Esophagus muscularis mucosa (tissue), 4 donors: Measurements from ENCODE around the gene CEP290. TPM values are rescaled to one million over a fixed set of nuclear protein-coding genes. Genes with fewer than 3 reads are reported as not detected.

Source experiments
- DNase-seq: peaks from one replicate; pipeline ENCODE4 v3.0.0-alpha.2; 2017; ENCODE audit errors: extremely low spot score
- H3K27ac ChIP-seq, 4 donors: fragments of 200-600 bp; sonication (generic); replicated peaks in 1 of 4; 1 replicate in 3 of 4; 2 replicates in 1 of 4; pipeline ENCODE4 v1.5.1; 2016 to 2019; ENCODE audit warnings: mild to moderate bottlenecking in 1 of 4
- H3K27me3 ChIP-seq, 4 donors: fragments of 200-600 bp; sonication (generic); one replicate each; pipeline versions ENCODE4 v1.5.1 to v1.6.0; 2016 to 2019
- H3K36me3 ChIP-seq, 4 donors: fragments of 200-600 bp; sonication (generic); one replicate each; pipeline ENCODE4 v1.5.1; 2016 to 2019
- H3K4me1 ChIP-seq, 4 donors: fragments of 200-600 bp; sonication (generic); one replicate each; pipeline ENCODE4 v1.5.1; 2016 to 2019
- H3K4me3 ChIP-seq, 4 donors: fragments of 200-600 bp; sonication (generic); 1 replicate in 2 of 4; 2 replicates in 2 of 4; pipeline ENCODE4 v1.5.1; 2016 to 2019; ENCODE audit warnings: mild to moderate bottlenecking in 4 of 4, moderate library complexity in 1 of 4
- H3K9me3 ChIP-seq, 4 donors: fragments of 200-600 bp; sonication (generic); 1 replicate in 3 of 4; 2 replicates in 1 of 4; pipeline ENCODE4 v1.5.1; 2016 to 2019
- CTCF ChIP-seq, 3 experiments: fragments of 200-600 bp in 2 of 3; fragments of 450-650 bp in 1 of 3; sonication (generic) in 2 of 3; IDR thresholded peaks; one replicate each; pipeline ENCODE4 v1.5.1; 2017 to 2019; ENCODE audit warnings: antibody characterized with exemption in 3 of 3, mild to moderate bottlenecking in 2 of 3, moderate library complexity in 1 of 3
- EP300 ChIP-seq: sonication (generic); formaldehyde crosslinking; IDR thresholded peaks from one replicate; pipeline ENCODE4 v1.6.1; 2017; ENCODE audit warnings: antibody characterized with exemption
- POLR2A ChIP-seq: fragments of 450-650 bp; IDR thresholded peaks from one replicate; pipeline ENCODE4 v1.6.1; 2017; ENCODE audit warnings: antibody characterized with exemption, moderate library complexity, mild to moderate bottlenecking, low read depth
- POLR2AphosphoS5 ChIP-seq, 2 donors: sonication (generic); formaldehyde crosslinking; IDR thresholded peaks; one replicate each; pipeline ENCODE4 v1.6.1; 2017; ENCODE audit warnings: antibody characterized with exemption in 2 of 2
- WGBS: methylation state at CpG from one replicate; pipeline ENCODE4 v1.1.5; 2018; 5-methylcytosine and 5-hydroxymethylcytosine counted together
- intact Hi-C: fragments of 100-400 bp; cut with DNase I; formaldehyde crosslinking; loops from one replicate; pipeline ENCODE4 v1.15.1; 2023
- total RNA-seq, 4 donors: library from RNA; depleted of rRNA; stranded (reverse); fragments of >200 nt; gene quantifications; one replicate each; pipeline versions ENCODE4 v1.1.0 to v1.2.1, GENCODE V29; 2016

CEP290 gene
- total RNA-seq, 4 donors from 2014 or later: 8.1 to 18.1 (median 13.6) TPM

- Histone ChIP-seq H3K36me3 (no peaks in the 10 kb centered on the region), H3K4me1 (no peaks in the 10 kb centered on the region), H3K4me3 (no peak overlapping the region), H3K27ac (no peak overlapping the region), H3K27me3 (no peaks in the 10 kb centered on the region), H3K9me3 (no peaks in the 10 kb centered on the region)
- intact Hi-C loops: no loop called here
- DNase-seq: no peak
- WGBS: 94% methylated on average over 1 of the region's 1 CpG
- TF ChIP-seq POLR2A: no peak
- no peak for TF ChIP-seq POLR2AphosphoS5 (IDR thresholded peaks at IDR 0.05)
- no peak for TF ChIP-seq CTCF (IDR thresholded peaks at IDR 0.05)
- TF ChIP-seq EP300: no peak
Observed at GRCh38 chr12:88026196-88026595, 115.7 kb downstream of the CEP290 start.

- Histone ChIP-seq H3K27ac (no peak overlapping the region), H3K9me3 (peaks cover 0 to 7% (median 2%) of the 10 kb centered on the region in 4 donors), H3K27me3 (peaks cover 0 to 7% (median 0%) of the 10 kb centered on the region in 4 donors), H3K4me3 (no peak overlapping the region), H3K36me3 (no peaks in the 10 kb centered on the region), H3K4me1 (no peaks in the 10 kb centered on the region)
- no peak for DNase-seq
- no peak for TF ChIP-seq EP300
- TF ChIP-seq CTCF (IDR thresholded peaks at IDR 0.05): no peak
- TF ChIP-seq POLR2AphosphoS5 (IDR thresholded peaks at IDR 0.05): no peak
- TF ChIP-seq POLR2A: no peak
- WGBS: 75% methylated on average over 1 of the region's 3 CpGs
- intact Hi-C loops: no loop called here
Observed at GRCh38 chr12:88017964-88018363, 123.9 kb downstream of the CEP290 start.

- Histone ChIP-seq H3K4me1 (no peaks in the 10 kb centered on the region), H3K4me3 (no peak overlapping the region), H3K27ac (no peak overlapping the region), H3K9me3 (peaks cover 0 to 7% (median 2%) of the 10 kb centered on the region in 4 donors), H3K27me3 (peaks cover 0 to 7% (median 0%) of the 10 kb centered on the region in 4 donors), H3K36me3 (no peaks in the 10 kb centered on the region)
- intact Hi-C loops: no loop called here
- no peak for TF ChIP-seq POLR2AphosphoS5 (IDR thresholded peaks at IDR 0.05)
- TF ChIP-seq CTCF (IDR thresholded peaks at IDR 0.05): no peak
- no peak for TF ChIP-seq EP300
- no peak for TF ChIP-seq POLR2A
- 69% methylated on average over 1 of the region's 1 CpG for WGBS
- no peak for DNase-seq
Observed at GRCh38 chr12:88015825-88016224, 126.1 kb downstream of the CEP290 start.

GRCh38 chr12:88011755-88012154, 130.1 kb downstream of the CEP290 start:
- H3K4me1 ChIP-seq: no peaks in the 10 kb centered on the region
- 74% methylated on average over 5 of the region's 5 CpGs for WGBS
- DNase-seq: no peak
- intact Hi-C loops: no loop called here
- H3K4me3 ChIP-seq: no peak overlapping the region
- H3K9me3 ChIP-seq: no peaks in the 10 kb centered on the region
- TF ChIP-seq EP300 (no peak), POLR2AphosphoS5 (IDR thresholded peaks at IDR 0.05) (no peak), POLR2A (no peak), CTCF (IDR thresholded peaks at IDR 0.05) (no peak)
- no peaks in the 10 kb centered on the region for H3K27me3 ChIP-seq
- no peak overlapping the region for H3K27ac ChIP-seq
- H3K36me3 ChIP-seq: no peaks in the 10 kb centered on the region

- Histone ChIP-seq H3K4me3 (no peak overlapping the region), H3K27me3 (no peaks in the 10 kb centered on the region), H3K4me1 (no peaks in the 10 kb centered on the region), H3K36me3 (no peaks in the 10 kb centered on the region), H3K9me3 (peaks cover 0 to 11% (median 6%) of the 10 kb centered on the region in 4 donors), H3K27ac (no peak overlapping the region)
- DNase-seq: no peak
- intact Hi-C loops: no loop called here
- WGBS: 81% methylated on average over 4 of the region's 4 CpGs
- TF ChIP-seq CTCF (IDR thresholded peaks at IDR 0.05): no peak
- no peak for TF ChIP-seq POLR2A
- TF ChIP-seq POLR2AphosphoS5 (IDR thresholded peaks at IDR 0.05): no peak
- TF ChIP-seq EP300: no peak
Observed at GRCh38 chr12:88006351-88006750, 135.5 kb downstream of the CEP290 start.
